Colon (tissue), 2 donors: Measurements from ENCODE around the gene DGKB.

Experiments
- FAIRE-seq: peaks from 2 replicates; lab custom pipeline; 2012; peaks lifted over from hg19 to GRCh38; lab: Jason Lieb, UNC
- donor health status: control.
- donor health status: control.

The DGKB gene

GRCh38 chr7:14207138-14207537 is 695.4 kb downstream of the DGKB start:
- no peak for FAIRE-seq

- no peak for FAIRE-seq
These were observed 696.4 kb downstream of the DGKB start for GRCh38 chr7:14206121-14206520.

GRCh38 chr7:14201353-14201752 is 701.2 kb downstream of the DGKB start:
- no peak for FAIRE-seq

GRCh38 chr7:14199336-14199735 is 703.2 kb downstream of the DGKB start:
- FAIRE-seq = no peak

GRCh38 chr7:14197280-14197679 is 705.3 kb downstream of the DGKB start:
- no peak for FAIRE-seq

- FAIRE-seq = no peak
These were observed 706.0 kb downstream of the DGKB start for GRCh38 chr7:14196555-14196954.

- no peak for FAIRE-seq
These were observed 706.7 kb downstream of the DGKB start for GRCh38 chr7:14195871-14196270.

- FAIRE-seq = no peak
These were observed 707.5 kb downstream of the DGKB start for GRCh38 chr7:14195079-14195478.

- no peak for FAIRE-seq
These were observed 710.9 kb downstream of the DGKB start for GRCh38 chr7:14191686-14192098.

- FAIRE-seq = no peak
These were observed 718.2 kb downstream of the DGKB start for GRCh38 chr7:14184292-14184864.

- FAIRE-seq = no peak
These were observed 722.8 kb downstream of the DGKB start for GRCh38 chr7:14179781-14180180.

- FAIRE-seq = no peak
These were observed 724.7 kb downstream of the DGKB start for GRCh38 chr7:14177876-14178275.

- no peak for FAIRE-seq
These were observed 731.7 kb downstream of the DGKB start for GRCh38 chr7:14170872-14171271.

- FAIRE-seq = no peak
These were observed 744.4 kb downstream of the DGKB start for GRCh38 chr7:14158111-14158510.

- no peak for FAIRE-seq
These were observed 746.1 kb downstream of the DGKB start for GRCh38 chr7:14156436-14156835.

- no peak for FAIRE-seq
These were observed 753.6 kb downstream of the DGKB start for GRCh38 chr7:14148974-14149373.

- FAIRE-seq = no peak
These were observed 755.0 kb downstream of the DGKB start for GRCh38 chr7:14147532-14147931.

- no peak for FAIRE-seq
These were observed 758.0 kb downstream of the DGKB start for GRCh38 chr7:14144538-14144937.

- FAIRE-seq = no peak
These were observed 758.4 kb downstream of the DGKB start for GRCh38 chr7:14144109-14144508.

GRCh38 chr7:14137676-14138075 is 764.9 kb downstream of the DGKB start:
- FAIRE-seq = no peak

GRCh38 chr7:14133752-14134151 is 768.8 kb downstream of the DGKB start:
- no peak for FAIRE-seq

- FAIRE-seq = no peak
These were observed 776.6 kb downstream of the DGKB start for GRCh38 chr7:14125998-14126397.

- no peak for FAIRE-seq
These were observed 777.8 kb downstream of the DGKB start for GRCh38 chr7:14124716-14125115.

GRCh38 chr7:14123923-14124322 is 778.6 kb downstream of the DGKB start:
- FAIRE-seq = no peak

- no peak for FAIRE-seq
These were observed 786.9 kb downstream of the DGKB start for GRCh38 chr7:14115701-14116100.
